Stimulated activated CD8-positive, alpha-beta memory T cell treated with anti-CD3 and anti-CD28 coated beads, Interleukin-4, amount 100 ng/mL, for 24 hours (primary cell): ENCODE results near the gene AKAP1.

ENCODE experiments used
- DNase-seq: peaks from one replicate; pipeline ENCODE4 v3.0.0-alpha.2; 2020; ENCODE audit warnings: low read depth

AKAP1 gene

DNA sequence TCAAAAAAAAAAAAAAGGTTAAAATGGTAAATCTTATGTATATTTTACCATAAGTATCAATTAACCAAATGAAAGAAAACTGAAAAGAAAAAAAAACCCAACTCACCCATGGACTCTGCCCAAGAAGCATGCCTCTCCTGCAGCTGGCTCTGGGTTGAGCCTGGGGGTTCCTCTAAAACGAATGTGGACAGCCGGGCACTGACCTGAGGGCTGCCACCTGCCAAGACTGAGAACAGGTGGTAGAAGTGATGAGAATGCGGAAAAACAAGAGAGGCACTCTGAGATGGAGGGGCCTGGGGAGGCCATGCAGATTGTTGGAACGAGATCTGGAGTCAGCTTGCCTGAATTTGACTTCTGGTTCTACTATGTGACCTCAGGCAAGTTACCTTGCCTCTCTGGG, 85.8 kb downstream of the AKAP1 start:
- DNase-seq = no peak
